ENCODE data around the gene KRTAP5-7. TPM values are rescaled to one million over a fixed set of nuclear protein-coding genes. Genes with fewer than 3 reads are reported as not detected.

Gene KRTAP5-7
- total and polyA plus RNA-seq, 2 experiments from 2014 or later, result not detected

DNA sequence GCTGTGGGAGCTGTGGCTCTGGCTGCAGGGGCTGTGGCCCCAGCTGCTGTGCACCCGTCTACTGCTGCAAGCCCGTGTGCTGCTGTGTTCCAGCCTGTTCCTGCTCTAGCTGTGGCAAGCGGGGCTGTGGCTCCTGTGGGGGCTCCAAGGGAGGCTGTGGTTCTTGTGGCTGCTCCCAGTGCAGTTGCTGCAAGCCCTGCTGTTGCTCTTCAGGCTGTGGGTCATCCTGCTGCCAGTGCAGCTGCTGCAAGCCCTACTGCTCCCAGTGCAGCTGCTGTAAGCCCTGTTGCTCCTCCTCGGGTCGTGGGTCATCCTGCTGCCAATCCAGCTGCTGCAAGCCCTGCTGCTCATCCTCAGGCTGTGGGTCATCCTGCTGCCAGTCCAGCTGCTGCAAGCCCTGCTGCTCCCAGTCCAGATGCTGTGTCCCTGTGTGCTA lies 21.7 kb downstream of the KRTAP5-7 start:
- Mint-ChIP-seq H3K4me3 (no peak overlapping the region), H3K4me1 (peaks cover 17% of the 10 kb centered on the region), H3K27ac (no peak overlapping the region), H3K36me3 (ENCODE audit: low read depth) (peaks cover 9% of the 10 kb centered on the region; the same call in 2 of the 3 replicates), H3K9me3 (peaks cover 9% of the 10 kb centered on the region; the same call in 2 of the 3 replicates), H3K27me3 (ENCODE audit: insufficient read depth, low read depth, poor library complexity) (peaks cover 2% of the 10 kb centered on the region)
- H2AFZ ChIP-seq, result no peak overlapping the region
- no peak overlapping the region for H3K27ac ChIP-seq (ENCODE audit: low read depth)
- no peaks in the 10 kb centered on the region for H3F3A ChIP-seq (replicated peaks; ENCODE audit: low read depth)
- H3K4me2 ChIP-seq, result no peak overlapping the region
- H3K4me1 ChIP-seq (ENCODE audit: insufficient read depth), result peaks cover 10% of the 10 kb centered on the region; the same call in 1 of the 2 replicates
- TF ChIP-seq STAT1 (IDR thresholded peaks at IDR 0.05; ENCODE audit: unreplicated experiment) (no peak), EZH2 (IDR thresholded peaks at IDR 0.05; ENCODE audit: low read depth, unreplicated experiment) (no peak), NANOG (IDR thresholded peaks at IDR 0.05; ENCODE audit: borderline replicate concordance) (no peak), POLR2AphosphoS5 (IDR thresholded peaks at IDR 0.05; ENCODE audit: low read depth) (no peak), EZH2phosphoT487 (IDR thresholded peaks at IDR 0.05; ENCODE audit: unreplicated experiment) (no peak), ZNF114 (CRISPR knock-in tag; IDR thresholded peaks at IDR 0.05) (no peak), ZNF331 (CRISPR knock-in tag; IDR thresholded peaks at IDR 0.05; ENCODE audit: low read depth) (no peak), CREB1 (CRISPR knock-in tag; IDR thresholded peaks at IDR 0.05; ENCODE audit: low read depth) (no peak), JUNB (IDR thresholded peaks at IDR 0.05; ENCODE audit: unreplicated experiment) (no peak)
- TF ChIP-seq, protein P1, sequence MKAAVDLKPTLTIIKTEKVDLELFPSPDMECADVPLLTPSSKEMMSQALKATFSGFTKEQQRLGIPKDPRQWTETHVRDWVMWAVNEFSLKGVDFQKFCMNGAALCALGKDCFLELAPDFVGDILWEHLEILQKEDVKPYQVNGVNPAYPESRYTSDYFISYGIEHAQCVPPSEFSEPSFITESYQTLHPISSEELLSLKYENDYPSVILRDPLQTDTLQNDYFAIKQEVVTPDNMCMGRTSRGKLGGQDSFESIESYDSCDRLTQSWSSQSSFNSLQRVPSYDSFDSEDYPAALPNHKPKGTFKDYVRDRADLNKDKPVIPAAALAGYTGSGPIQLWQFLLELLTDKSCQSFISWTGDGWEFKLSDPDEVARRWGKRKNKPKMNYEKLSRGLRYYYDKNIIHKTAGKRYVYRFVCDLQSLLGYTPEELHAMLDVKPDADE (IDR thresholded peaks at IDR 0.05), result no peak
- TF ChIP-seq, protein P2, sequence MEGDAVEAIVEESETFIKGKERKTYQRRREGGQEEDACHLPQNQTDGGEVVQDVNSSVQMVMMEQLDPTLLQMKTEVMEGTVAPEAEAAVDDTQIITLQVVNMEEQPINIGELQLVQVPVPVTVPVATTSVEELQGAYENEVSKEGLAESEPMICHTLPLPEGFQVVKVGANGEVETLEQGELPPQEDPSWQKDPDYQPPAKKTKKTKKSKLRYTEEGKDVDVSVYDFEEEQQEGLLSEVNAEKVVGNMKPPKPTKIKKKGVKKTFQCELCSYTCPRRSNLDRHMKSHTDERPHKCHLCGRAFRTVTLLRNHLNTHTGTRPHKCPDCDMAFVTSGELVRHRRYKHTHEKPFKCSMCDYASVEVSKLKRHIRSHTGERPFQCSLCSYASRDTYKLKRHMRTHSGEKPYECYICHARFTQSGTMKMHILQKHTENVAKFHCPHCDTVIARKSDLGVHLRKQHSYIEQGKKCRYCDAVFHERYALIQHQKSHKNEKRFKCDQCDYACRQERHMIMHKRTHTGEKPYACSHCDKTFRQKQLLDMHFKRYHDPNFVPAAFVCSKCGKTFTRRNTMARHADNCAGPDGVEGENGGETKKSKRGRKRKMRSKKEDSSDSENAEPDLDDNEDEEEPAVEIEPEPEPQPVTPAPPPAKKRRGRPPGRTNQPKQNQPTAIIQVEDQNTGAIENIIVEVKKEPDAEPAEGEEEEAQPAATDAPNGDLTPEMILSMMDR (conservative IDR thresholded peaks at IDR 0.05; ENCODE audit: low read depth in 2 of 2), result no peak
- TF ChIP-seq, protein P3, sequence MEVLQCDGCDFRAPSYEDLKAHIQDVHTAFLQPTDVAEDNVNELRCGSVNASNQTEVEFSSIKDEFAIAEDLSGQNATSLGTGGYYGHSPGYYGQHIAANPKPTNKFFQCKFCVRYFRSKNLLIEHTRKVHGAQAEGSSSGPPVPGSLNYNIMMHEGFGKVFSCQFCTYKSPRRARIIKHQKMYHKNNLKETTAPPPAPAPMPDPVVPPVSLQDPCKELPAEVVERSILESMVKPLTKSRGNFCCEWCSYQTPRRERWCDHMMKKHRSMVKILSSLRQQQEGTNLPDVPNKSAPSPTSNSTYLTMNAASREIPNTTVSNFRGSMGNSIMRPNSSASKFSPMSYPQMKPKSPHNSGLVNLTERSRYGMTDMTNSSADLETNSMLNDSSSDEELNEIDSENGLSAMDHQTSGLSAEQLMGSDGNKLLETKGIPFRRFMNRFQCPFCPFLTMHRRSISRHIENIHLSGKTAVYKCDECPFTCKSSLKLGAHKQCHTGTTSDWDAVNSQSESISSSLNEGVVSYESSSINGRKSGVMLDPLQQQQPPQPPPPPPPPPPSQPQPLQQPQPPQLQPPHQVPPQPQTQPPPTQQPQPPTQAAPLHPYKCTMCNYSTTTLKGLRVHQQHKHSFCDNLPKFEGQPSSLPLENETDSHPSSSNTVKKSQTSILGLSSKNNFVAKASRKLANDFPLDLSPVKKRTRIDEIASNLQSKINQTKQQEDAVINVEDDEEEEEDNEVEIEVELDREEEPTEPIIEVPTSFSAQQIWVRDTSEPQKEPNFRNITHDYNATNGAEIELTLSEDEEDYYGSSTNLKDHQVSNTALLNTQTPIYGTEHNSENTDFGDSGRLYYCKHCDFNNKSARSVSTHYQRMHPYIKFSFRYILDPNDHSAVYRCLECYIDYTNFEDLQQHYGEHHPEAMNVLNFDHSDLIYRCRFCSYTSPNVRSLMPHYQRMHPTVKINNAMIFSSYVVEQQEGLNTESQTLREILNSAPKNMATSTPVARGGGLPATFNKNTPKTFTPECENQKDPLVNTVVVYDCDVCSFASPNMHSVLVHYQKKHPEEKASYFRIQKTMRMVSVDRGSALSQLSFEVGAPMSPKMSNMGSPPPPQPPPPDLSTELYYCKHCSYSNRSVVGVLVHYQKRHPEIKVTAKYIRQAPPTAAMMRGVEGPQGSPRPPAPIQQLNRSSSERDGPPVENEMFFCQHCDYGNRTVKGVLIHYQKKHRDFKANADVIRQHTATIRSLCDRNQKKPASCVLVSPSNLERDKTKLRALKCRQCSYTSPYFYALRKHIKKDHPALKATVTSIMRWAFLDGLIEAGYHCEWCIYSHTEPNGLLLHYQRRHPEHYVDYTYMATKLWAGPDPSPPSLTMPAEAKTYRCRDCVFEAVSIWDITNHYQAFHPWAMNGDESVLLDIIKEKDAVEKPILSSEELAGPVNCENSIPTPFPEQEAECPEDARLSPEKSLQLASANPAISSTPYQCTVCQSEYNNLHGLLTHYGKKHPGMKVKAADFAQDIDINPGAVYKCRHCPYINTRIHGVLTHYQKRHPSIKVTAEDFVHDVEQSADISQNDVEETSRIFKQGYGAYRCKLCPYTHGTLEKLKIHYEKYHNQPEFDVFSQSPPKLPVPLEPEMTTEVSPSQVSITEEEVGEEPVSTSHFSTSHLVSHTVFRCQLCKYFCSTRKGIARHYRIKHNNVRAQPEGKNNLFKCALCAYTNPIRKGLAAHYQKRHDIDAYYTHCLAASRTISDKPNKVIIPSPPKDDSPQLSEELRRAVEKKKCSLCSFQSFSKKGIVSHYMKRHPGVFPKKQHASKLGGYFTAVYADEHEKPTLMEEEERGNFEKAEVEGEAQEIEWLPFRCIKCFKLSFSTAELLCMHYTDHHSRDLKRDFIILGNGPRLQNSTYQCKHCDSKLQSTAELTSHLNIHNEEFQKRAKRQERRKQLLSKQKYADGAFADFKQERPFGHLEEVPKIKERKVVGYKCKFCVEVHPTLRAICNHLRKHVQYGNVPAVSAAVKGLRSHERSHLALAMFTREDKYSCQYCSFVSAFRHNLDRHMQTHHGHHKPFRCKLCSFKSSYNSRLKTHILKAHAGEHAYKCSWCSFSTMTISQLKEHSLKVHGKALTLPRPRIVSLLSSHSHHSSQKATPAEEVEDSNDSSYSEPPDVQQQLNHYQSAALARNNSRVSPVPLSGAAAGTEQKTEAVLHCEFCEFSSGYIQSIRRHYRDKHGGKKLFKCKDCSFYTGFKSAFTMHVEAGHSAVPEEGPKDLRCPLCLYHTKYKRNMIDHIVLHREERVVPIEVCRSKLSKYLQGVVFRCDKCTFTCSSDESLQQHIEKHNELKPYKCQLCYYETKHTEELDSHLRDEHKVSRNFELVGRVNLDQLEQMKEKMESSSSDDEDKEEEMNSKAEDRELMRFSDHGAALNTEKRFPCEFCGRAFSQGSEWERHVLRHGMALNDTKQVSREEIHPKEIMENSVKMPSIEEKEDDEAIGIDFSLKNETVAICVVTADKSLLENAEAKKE (CRISPR knock-in tag; IDR thresholded peaks at IDR 0.05), result no peak
- TF ChIP-seq, protein P4, sequence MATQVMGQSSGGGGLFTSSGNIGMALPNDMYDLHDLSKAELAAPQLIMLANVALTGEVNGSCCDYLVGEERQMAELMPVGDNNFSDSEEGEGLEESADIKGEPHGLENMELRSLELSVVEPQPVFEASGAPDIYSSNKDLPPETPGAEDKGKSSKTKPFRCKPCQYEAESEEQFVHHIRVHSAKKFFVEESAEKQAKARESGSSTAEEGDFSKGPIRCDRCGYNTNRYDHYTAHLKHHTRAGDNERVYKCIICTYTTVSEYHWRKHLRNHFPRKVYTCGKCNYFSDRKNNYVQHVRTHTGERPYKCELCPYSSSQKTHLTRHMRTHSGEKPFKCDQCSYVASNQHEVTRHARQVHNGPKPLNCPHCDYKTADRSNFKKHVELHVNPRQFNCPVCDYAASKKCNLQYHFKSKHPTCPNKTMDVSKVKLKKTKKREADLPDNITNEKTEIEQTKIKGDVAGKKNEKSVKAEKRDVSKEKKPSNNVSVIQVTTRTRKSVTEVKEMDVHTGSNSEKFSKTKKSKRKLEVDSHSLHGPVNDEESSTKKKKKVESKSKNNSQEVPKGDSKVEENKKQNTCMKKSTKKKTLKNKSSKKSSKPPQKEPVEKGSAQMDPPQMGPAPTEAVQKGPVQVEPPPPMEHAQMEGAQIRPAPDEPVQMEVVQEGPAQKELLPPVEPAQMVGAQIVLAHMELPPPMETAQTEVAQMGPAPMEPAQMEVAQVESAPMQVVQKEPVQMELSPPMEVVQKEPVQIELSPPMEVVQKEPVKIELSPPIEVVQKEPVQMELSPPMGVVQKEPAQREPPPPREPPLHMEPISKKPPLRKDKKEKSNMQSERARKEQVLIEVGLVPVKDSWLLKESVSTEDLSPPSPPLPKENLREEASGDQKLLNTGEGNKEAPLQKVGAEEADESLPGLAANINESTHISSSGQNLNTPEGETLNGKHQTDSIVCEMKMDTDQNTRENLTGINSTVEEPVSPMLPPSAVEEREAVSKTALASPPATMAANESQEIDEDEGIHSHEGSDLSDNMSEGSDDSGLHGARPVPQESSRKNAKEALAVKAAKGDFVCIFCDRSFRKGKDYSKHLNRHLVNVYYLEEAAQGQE (IDR thresholded peaks at IDR 0.05; ENCODE audit: unreplicated experiment), result no peak
- peaks cover 6% of the 10 kb centered on the region; the same call in 1 of the 2 replicates for H3K9me2 ChIP-seq (ENCODE audit: insufficient read depth)
- ATAC-seq, result no peak
- no peaks in the 10 kb centered on the region for H4K20me1 ChIP-seq (replicated peaks; ENCODE audit: insufficient read depth)
- DNase-seq (ENCODE audit: low spot score), result no peak
- no peaks in the 10 kb centered on the region for H3K27me3 ChIP-seq (ENCODE audit: insufficient read depth)
- H3K36me3 ChIP-seq (ENCODE audit: insufficient read depth), result no peaks in the 10 kb centered on the region
- H3K79me2 ChIP-seq (replicated peaks; ENCODE audit: insufficient read depth), result no peaks in the 10 kb centered on the region
- no peak overlapping the region for H3K4me3 ChIP-seq
